WTC11 (cell line): ENCODE measurements around the gene FAM221B.

Experiments
- ETV6 ChIP-seq: sonication (generic); formaldehyde crosslinking; IDR thresholded peaks from 2 replicates; pipeline ENCODE4 v1.8.1; 2022; ENCODE audit warnings: mild to moderate bottlenecking, missing genetic modification reagents
- FOXJ3 ChIP-seq: sonication (generic); formaldehyde crosslinking; IDR thresholded peaks from 2 replicates; pipeline ENCODE4 v1.9.0; 2021; ENCODE audit warnings: missing genetic modification reagents, mild to moderate bottlenecking, borderline replicate concordance
- KAT7 ChIP-seq: sonication (generic); formaldehyde crosslinking; IDR thresholded peaks from 2 replicates; pipeline ENCODE4 v1.8.1; 2023; ENCODE audit warnings: missing genetic modification reagents, mild to moderate bottlenecking, borderline replicate concordance
- NFE2L1 ChIP-seq: sonication (generic); formaldehyde crosslinking; IDR thresholded peaks from 2 replicates; pipeline ENCODE4 v1.8.1; 2023; ENCODE audit warnings: missing genetic modification reagents
- TEAD4 ChIP-seq: sonication (generic); formaldehyde crosslinking; IDR thresholded peaks from 2 replicates; pipeline ENCODE4 v1.8.0; 2022; ENCODE audit warnings: mild to moderate bottlenecking, missing genetic modification reagents
- ZBTB21 ChIP-seq: sonication (generic); formaldehyde crosslinking; IDR thresholded peaks from 2 replicates; pipeline ENCODE4 v1.8.1; 2023; ENCODE audit warnings: mild to moderate bottlenecking, missing genetic modification reagents, borderline replicate concordance
- ZNF138 ChIP-seq: sonication (generic); formaldehyde crosslinking; conservative IDR thresholded peaks from 2 replicates; pipeline ENCODE4 v1.8.1; 2022; ENCODE audit warnings: mild to moderate bottlenecking, moderate library complexity, missing genetic modification reagents
- ZNF263 ChIP-seq: sonication (generic); formaldehyde crosslinking; IDR thresholded peaks from 2 replicates; pipeline ENCODE4 v1.8.1; 2022; ENCODE audit warnings: low read depth, mild to moderate bottlenecking, moderate library complexity, missing genetic modification reagents
- TF ChIP-seq, protein P1 (sequence below): fragments of 200-600 bp; IDR thresholded peaks from 2 replicates; pipeline ENCODE4 v1.8.0; 2022; ENCODE audit warnings: antibody characterized with exemption
- TF ChIP-seq, protein P2 (sequence below): fragments of 250-450 bp; sonication (Bioruptor Pico); IDR thresholded peaks from 2 replicates; pipeline ENCODE4 v1.9.0; 2021; ENCODE audit warnings: mild to moderate bottlenecking, borderline replicate concordance

- no peak for TF ChIP-seq ZBTB21
- TF ChIP-seq, protein P1, sequence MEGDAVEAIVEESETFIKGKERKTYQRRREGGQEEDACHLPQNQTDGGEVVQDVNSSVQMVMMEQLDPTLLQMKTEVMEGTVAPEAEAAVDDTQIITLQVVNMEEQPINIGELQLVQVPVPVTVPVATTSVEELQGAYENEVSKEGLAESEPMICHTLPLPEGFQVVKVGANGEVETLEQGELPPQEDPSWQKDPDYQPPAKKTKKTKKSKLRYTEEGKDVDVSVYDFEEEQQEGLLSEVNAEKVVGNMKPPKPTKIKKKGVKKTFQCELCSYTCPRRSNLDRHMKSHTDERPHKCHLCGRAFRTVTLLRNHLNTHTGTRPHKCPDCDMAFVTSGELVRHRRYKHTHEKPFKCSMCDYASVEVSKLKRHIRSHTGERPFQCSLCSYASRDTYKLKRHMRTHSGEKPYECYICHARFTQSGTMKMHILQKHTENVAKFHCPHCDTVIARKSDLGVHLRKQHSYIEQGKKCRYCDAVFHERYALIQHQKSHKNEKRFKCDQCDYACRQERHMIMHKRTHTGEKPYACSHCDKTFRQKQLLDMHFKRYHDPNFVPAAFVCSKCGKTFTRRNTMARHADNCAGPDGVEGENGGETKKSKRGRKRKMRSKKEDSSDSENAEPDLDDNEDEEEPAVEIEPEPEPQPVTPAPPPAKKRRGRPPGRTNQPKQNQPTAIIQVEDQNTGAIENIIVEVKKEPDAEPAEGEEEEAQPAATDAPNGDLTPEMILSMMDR: no peak
- TF ChIP-seq TEAD4 (CRISPR knock-in tag): no peak
- TF ChIP-seq ETV6 (CRISPR knock-in tag): no peak
- TF ChIP-seq NFE2L1 (CRISPR knock-in tag): no peak
- TF ChIP-seq ZNF138: no peak
- no peak for TF ChIP-seq FOXJ3 (CRISPR knock-in tag)
- TF ChIP-seq ZNF263 (CRISPR knock-in tag): no peak
- TF ChIP-seq, protein P2, sequence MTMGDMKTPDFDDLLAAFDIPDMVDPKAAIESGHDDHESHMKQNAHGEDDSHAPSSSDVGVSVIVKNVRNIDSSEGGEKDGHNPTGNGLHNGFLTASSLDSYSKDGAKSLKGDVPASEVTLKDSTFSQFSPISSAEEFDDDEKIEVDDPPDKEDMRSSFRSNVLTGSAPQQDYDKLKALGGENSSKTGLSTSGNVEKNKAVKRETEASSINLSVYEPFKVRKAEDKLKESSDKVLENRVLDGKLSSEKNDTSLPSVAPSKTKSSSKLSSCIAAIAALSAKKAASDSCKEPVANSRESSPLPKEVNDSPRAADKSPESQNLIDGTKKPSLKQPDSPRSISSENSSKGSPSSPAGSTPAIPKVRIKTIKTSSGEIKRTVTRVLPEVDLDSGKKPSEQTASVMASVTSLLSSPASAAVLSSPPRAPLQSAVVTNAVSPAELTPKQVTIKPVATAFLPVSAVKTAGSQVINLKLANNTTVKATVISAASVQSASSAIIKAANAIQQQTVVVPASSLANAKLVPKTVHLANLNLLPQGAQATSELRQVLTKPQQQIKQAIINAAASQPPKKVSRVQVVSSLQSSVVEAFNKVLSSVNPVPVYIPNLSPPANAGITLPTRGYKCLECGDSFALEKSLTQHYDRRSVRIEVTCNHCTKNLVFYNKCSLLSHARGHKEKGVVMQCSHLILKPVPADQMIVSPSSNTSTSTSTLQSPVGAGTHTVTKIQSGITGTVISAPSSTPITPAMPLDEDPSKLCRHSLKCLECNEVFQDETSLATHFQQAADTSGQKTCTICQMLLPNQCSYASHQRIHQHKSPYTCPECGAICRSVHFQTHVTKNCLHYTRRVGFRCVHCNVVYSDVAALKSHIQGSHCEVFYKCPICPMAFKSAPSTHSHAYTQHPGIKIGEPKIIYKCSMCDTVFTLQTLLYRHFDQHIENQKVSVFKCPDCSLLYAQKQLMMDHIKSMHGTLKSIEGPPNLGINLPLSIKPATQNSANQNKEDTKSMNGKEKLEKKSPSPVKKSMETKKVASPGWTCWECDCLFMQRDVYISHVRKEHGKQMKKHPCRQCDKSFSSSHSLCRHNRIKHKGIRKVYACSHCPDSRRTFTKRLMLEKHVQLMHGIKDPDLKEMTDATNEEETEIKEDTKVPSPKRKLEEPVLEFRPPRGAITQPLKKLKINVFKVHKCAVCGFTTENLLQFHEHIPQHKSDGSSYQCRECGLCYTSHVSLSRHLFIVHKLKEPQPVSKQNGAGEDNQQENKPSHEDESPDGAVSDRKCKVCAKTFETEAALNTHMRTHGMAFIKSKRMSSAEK (CRISPR knock-in tag): no peak
- TF ChIP-seq KAT7: no peak
These were observed 29.9 kb upstream of the FAM221B start for GRCh38 chr9:35858458-35858857.
